Esophagus squamous epithelium (tissue), 4 donors: Measurements from ENCODE around the gene RBM3.
"Not testable (repeated sequence)": the region's sequence is repeated elsewhere in the genome, so short reads cannot be mapped to it uniquely, and the experiment has no call there.

Experiments
- CTCF ChIP-seq, 6 experiments: fragments of 450-650 bp in 4 of 6; fragments of 200-600 bp in 2 of 6; sonication (generic) in 2 of 6; IDR thresholded peaks; one replicate each; pipeline ENCODE4 v1.5.1; 2016 to 2019; ENCODE audit warnings: antibody characterized with exemption in 6 of 6, mild to moderate bottlenecking in 4 of 6, moderate library complexity in 4 of 6
- POLR2A ChIP-seq, 4 donors: fragments of 450-650 bp; IDR thresholded peaks; one replicate each; pipeline ENCODE4 v1.6.1; 2017; ENCODE audit warnings: antibody characterized with exemption in 4 of 4, mild to moderate bottlenecking in 4 of 4, moderate library complexity in 3 of 4

- not testable (repeated sequence) for TF ChIP-seq CTCF, POLR2A (IDR thresholded peaks at IDR 0.05)
Observed at GRCh38 chrX:48555731-48556325, 18.5 kb upstream of the RBM3 start.
